ENCODE data around the gene FAM98B.

GRCh38 chr15:38534691-38535090 is 80.8 kb downstream of the FAM98B start:
- no peak for TF ChIP-seq YY1 (IDR thresholded peaks at IDR 0.05; ENCODE audit: low read depth, low read length)
- no peak for TF ChIP-seq EP300 (IDR thresholded peaks at IDR 0.05; ENCODE audit: borderline replicate concordance in 1 of 2, low read depth in 2 of 2, low read length in 2 of 2)
- TF ChIP-seq CTCF (IDR thresholded peaks at IDR 0.05; ENCODE audit: control extremely low read depth in 1 of 3, insufficient read depth in 1 of 3, low read depth in 1 of 3, low read length in 3 of 3): no peak
- no peak for TF ChIP-seq TEAD4 (IDR thresholded peaks at IDR 0.05; ENCODE audit: low read depth, low read length)
- no peak for TF ChIP-seq ATF3 (IDR thresholded peaks at IDR 0.05; ENCODE audit: insufficient read depth, low read depth, low read length)
- no peak for TF ChIP-seq TAF1 (IDR thresholded peaks at IDR 0.05; ENCODE audit: low read depth, low read length)
- no peak for TF ChIP-seq POLR2A (IDR thresholded peaks at IDR 0.05; ENCODE audit: control extremely low read depth in 1 of 2, low read depth in 2 of 2, low read length in 2 of 2)
- TF ChIP-seq POLR2AphosphoS5 (IDR thresholded peaks at IDR 0.05; ENCODE audit: low read depth, low read length): no peak
- TF ChIP-seq EZH2 (IDR thresholded peaks at IDR 0.05; ENCODE audit: low read depth, low read length, severe bottlenecking): no peak
- TF ChIP-seq ZNF274 (IDR thresholded peaks at IDR 0.05; ENCODE audit: borderline replicate concordance, extremely low read depth, low read length): no peak
- TF ChIP-seq KDM1A (IDR thresholded peaks at IDR 0.05; ENCODE audit: borderline replicate concordance, low read length): no peak
